Activated T-cell treated with anti-CD3 and anti-CD28 coated beads, Interleukin-2, amount 50 U/mL, for 1 hour (primary cell): ENCODE data around the gene CPED1.

Source experiments
- DNase-seq: peaks from one replicate; pipeline ENCODE4 v3.0.0-alpha.2; 2020

The CPED1 gene

DNA sequence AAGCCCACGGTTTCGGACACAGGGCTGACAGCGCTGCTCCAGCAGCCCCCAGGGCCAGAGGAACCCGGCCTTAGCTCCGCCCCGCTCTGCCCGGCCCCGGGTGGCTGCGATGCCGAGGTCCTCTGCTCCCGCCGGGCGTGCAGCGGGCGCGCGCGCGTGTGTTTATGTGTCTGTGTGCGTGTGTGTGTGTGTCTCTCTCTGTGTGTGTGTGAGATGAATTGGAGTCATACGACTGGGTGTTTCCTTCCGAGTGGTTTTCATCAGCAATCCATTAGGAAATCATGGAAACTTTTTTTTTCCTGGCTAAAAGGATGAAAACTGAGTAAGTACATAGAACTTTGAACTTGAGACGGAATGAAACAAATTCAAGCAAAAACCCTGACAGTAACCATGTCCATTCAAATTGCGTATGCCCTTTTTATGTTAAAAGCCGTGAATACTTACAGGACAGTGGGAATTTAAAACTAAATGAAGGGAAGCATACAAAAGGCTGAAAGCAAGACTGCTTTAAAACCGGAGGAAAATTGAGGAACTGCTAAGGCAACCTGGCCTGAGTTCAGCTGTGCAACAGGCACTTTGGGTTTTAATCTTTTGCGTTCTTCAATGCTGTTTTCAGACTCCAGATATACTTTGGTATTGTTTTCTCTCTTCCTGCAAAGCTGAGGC is at the start of gene CPED1:
Gene CPED1, plus strand, starts transcription at position 121 of the 666 bp plus-strand sequence. CDS start 911 bp downstream, outside the sequence.
- DNase-seq, result peak; percentile 35

GRCh38 chr7:120939345-120939744 is 49.2 kb upstream of the CPED1 start:
- no peak for DNase-seq

DNA sequence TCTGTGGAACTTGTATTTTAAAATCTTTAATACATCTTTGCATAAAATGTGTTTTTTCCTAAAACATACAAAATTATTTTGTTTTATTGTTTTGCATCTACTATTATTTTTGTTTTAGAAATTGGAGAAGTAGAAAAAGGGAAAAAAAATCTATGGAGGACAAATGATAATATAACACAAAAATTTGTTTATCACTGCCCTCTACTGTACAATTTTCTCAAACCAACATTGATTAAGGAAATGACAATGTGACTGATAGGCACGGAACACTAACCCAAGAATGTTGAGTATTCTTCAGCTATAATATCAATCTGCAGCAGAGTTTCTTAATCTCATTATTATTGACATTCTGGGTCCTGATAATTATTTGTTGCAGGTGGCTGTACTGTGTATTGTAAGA is 47.4 kb upstream of the CPED1 start:
- DNase-seq, result no peak

GRCh38 chr7:120941856-120942255 is 46.7 kb upstream of the CPED1 start:
- no peak for DNase-seq

GRCh38 chr7:120942861-120943260 is 45.6 kb upstream of the CPED1 start:
- DNase-seq, result no peak

GRCh38 chr7:120944826-120945562 is 43.5 kb upstream of the CPED1 start:
- DNase-seq, result no peak

DNA sequence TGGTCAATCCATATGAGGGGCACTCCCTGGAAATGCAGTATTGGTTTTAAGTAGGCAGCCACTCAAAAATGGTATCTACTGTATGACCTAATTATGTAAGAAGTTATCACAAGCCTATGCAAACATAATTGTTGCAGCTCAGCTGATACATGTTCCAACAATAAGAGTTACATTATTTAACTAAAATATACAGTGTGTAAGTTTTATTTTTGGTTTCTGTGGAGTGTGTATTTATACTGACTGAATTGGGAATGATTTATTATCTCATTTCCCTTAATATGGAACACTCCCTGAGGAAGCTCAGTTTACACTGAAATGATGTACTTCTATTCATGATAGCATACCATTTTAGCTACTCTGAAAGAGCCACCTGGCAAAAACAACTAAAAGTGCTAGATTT is 40.5 kb upstream of the CPED1 start:
- DNase-seq, result no peak

DNA sequence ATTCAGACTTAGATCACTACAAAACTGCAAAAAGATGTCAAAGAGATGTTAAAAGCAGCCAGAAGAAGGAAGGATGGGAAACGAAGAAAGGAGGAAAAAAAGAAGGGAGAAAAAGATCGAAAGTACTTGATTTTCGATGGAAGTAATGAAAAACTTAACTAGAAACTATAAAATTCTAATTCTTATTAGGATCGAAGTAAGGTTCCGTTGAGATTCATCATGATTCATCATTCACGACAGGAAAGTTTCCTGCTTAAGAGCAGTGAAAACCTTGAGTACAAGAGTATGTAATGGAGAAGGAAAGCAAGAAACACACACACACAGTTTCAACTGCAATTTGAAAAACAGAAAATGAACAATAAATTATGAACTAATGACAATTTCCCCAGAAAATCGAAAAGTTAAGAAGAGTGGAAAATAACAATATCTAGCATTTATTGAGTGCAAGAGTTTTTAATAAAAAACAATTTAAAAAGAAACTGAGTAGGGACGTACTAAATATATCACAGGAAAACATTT is 39.1 kb upstream of the CPED1 start:
- no peak for DNase-seq

GRCh38 chr7:120949998-120950538 is 38.4 kb upstream of the CPED1 start:
- no peak for DNase-seq

DNA sequence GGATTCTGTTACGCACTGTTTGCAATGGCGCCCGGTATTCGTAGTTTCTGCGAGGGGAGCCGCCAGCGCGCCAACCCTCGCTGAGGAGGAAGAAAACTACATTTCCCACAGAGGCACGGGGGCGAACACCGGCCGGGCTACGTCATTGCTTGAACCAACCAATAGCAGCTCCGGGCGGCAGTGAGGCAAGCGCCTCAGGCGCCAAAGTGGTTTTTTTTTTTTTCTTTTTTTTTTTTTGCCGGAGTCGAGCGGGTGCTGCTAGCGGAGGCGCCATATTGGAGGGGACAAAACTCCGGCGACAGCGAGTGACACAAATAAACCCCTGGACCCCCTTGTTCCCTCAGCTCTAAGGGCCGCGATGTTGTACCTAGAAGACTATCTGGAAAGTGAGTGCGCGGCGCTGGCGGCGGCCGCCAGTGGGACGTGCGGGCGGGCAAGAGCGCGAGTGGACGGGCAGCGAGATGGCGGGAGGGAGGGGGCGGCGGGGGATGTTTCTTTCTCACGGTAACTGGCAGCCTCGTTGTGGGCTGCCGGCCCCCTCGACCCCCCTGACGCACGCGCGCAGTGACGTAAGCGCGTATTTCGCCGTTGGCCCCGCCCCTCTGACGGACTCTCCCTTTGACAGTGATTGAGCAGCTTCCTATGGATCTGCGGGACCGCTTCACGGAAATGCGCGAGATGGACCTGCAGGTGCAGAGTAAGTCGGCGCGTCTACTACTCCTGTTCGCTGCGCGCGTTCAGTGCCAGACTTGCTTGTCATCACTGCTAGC is 37.8 kb upstream of the CPED1 start, which contains the start of gene ING3:
Gene ING3, plus strand, starts transcription at position 239 of the 770 bp plus-strand sequence. Its CDS starts 120 bp downstream, at position 359.
- DNase-seq, result peak; percentile 99

GRCh38 chr7:120951309-120951699 is 37.2 kb upstream of the CPED1 start:
- no peak for DNase-seq

DNA sequence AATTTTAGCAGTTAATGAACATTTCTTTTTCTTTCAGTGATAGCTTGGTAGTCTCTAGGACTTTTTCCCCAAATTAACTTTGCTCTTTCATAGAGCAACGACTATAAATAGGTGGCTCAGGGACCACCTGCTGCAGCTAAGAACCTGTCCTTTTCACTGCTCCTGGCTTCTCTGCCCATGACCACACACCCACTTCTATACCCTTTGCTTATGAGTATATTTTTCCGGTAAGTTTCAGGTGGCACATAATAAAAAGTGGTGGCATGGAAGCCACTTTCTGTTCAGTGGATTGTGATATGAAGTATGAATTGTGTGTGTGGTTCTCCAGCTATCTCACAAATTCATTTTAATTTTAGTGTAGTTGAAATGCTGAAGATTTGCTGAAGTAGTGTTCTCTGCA is 36.7 kb upstream of the CPED1 start:
- no peak for DNase-seq

GRCh38 chr7:120955577-120956149 is 32.8 kb upstream of the CPED1 start:
- DNase-seq, result no peak

GRCh38 chr7:120959929-120960484 is 28.5 kb upstream of the CPED1 start:
- no peak for DNase-seq

- DNase-seq, result no peak
Observed at GRCh38 chr7:120960714-120961113, 27.8 kb upstream of the CPED1 start.

- DNase-seq, result no peak
Observed at GRCh38 chr7:120961638-120962173, 26.8 kb upstream of the CPED1 start.

DNA sequence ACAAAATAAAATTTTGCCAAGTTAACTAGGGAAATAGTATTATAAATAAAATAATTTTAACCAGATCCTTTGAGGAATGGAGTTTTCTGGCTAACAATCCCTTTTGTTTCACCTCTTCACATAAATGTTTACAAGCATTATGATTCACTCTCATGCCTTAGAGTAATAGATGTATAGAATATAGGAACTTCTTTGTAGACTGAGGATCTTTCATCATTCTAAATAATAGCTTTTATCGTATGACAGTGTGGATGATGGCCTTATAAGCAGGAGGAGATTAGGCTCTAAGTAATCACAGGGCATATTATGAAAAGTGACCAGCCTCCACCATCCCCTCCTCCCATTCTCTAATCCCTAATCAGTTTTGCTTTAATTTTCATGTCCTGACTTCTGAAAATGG is 24.4 kb upstream of the CPED1 start:
- no peak for DNase-seq

- DNase-seq, result no peak
Observed at GRCh38 chr7:120966961-120967360, 21.6 kb upstream of the CPED1 start.

GRCh38 chr7:120973849-120974248 is 14.7 kb upstream of the CPED1 start:
- DNase-seq, result no peak

- DNase-seq, result no peak
Observed at GRCh38 chr7:120979765-120980499, 8.6 kb upstream of the CPED1 start.

- no peak for DNase-seq
Observed at GRCh38 chr7:120981117-120981516, 7.4 kb upstream of the CPED1 start.
